ENCODE results near the gene HLA-DRA. TPM values are rescaled to one million over a fixed set of nuclear protein-coding genes. Genes with fewer than 3 reads are reported as not detected.
"Not testable (repeated sequence)": the region's sequence is repeated elsewhere in the genome, so short reads cannot be mapped to it uniquely, and the experiment has no call there.

The HLA-DRA gene
- total RNA-seq, 1 experiment from 2014 or later, result 2.8 TPM

- no peak for DNase-seq (ENCODE audit: low spot score)
Observed at GRCh38 chr6:32432050-32432450, 7.6 kb upstream of the HLA-DRA start.

DNA sequence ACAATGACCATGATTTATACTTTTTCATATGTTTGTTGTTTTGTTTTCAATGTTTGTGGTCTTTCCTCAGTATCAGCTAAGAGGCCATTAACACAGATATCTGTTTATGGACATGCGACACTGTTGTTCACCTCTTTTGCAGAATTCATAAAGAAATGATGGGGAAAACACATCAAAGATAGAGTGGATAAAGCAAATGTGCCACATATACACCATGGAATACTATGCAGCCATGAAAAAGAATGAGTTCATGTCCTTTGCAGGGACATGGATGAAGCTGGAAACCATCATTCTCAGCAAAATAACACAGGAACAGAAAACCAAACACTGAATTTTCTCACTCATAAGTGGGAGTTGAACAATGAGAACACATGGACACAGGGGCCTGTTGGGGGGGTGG, 5.7 kb upstream of the HLA-DRA start:
- H3K36me3 Mint-ChIP-seq; H3K4me3 Mint-ChIP-seq; H3K9me3 Mint-ChIP-seq; H3K4me1 Mint-ChIP-seq; DNase-seq (ENCODE audit: low spot score); ATAC-seq; H3K27me3 Mint-ChIP-seq (ENCODE audit: low read depth); H3K27ac Mint-ChIP-seq; POLR2A ChIA-PET; CTCF ChIA-PET: not testable (repeated sequence)

More at GRCh38 chr6:32432050-32432450, 7.6 kb upstream of the HLA-DRA start:
- H3K27ac Mint-ChIP-seq, result no peak overlapping the region
- no peak for TF ChIP-seq NFYB (CRISPR knock-in tag; conservative IDR thresholded peaks at IDR 0.05; ENCODE audit: low read depth)
- TF ChIP-seq CDX4 (CRISPR knock-in tag; IDR thresholded peaks at IDR 0.05; ENCODE audit: borderline replicate concordance), result no peak
- TF ChIP-seq, protein P1, sequence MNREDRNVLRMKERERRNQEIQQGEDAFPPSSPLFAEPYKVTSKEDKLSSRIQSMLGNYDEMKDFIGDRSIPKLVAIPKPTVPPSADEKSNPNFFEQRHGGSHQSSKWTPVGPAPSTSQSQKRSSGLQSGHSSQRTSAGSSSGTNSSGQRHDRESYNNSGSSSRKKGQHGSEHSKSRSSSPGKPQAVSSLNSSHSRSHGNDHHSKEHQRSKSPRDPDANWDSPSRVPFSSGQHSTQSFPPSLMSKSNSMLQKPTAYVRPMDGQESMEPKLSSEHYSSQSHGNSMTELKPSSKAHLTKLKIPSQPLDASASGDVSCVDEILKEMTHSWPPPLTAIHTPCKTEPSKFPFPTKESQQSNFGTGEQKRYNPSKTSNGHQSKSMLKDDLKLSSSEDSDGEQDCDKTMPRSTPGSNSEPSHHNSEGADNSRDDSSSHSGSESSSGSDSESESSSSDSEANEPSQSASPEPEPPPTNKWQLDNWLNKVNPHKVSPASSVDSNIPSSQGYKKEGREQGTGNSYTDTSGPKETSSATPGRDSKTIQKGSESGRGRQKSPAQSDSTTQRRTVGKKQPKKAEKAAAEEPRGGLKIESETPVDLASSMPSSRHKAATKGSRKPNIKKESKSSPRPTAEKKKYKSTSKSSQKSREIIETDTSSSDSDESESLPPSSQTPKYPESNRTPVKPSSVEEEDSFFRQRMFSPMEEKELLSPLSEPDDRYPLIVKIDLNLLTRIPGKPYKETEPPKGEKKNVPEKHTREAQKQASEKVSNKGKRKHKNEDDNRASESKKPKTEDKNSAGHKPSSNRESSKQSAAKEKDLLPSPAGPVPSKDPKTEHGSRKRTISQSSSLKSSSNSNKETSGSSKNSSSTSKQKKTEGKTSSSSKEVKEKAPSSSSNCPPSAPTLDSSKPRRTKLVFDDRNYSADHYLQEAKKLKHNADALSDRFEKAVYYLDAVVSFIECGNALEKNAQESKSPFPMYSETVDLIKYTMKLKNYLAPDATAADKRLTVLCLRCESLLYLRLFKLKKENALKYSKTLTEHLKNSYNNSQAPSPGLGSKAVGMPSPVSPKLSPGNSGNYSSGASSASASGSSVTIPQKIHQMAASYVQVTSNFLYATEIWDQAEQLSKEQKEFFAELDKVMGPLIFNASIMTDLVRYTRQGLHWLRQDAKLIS (CRISPR knock-in tag; IDR thresholded peaks at IDR 0.05; ENCODE audit: borderline replicate concordance), result no peak
- TF ChIP-seq ZSCAN18 (CRISPR knock-in tag; IDR thresholded peaks at IDR 0.05), result no peak
- TF ChIP-seq ZNF416 (CRISPR knock-in tag; IDR thresholded peaks at IDR 0.05), result no peak
- TF ChIP-seq FOXJ3 (CRISPR knock-in tag; IDR thresholded peaks at IDR 0.05; ENCODE audit: borderline replicate concordance), result no peak
- TF ChIP-seq ELF4 (CRISPR knock-in tag; IDR thresholded peaks at IDR 0.05; ENCODE audit: low read depth), result no peak
- TF ChIP-seq MXD4 (CRISPR knock-in tag; IDR thresholded peaks at IDR 0.05; ENCODE audit: borderline replicate concordance), result no peak
- no peak for TF ChIP-seq NFE2L1 (CRISPR knock-in tag; IDR thresholded peaks at IDR 0.05)
- no peak for TF ChIP-seq ZNF121 (CRISPR knock-in tag; IDR thresholded peaks at IDR 0.05)
- no peak for TF ChIP-seq SP1 (CRISPR knock-in tag; conservative IDR thresholded peaks at IDR 0.05)
- TF ChIP-seq CBFB (CRISPR knock-in tag; IDR thresholded peaks at IDR 0.05; ENCODE audit: low read depth), result no peak
- TF ChIP-seq TEAD1 (CRISPR knock-in tag; IDR thresholded peaks at IDR 0.05), result no peak
- no peak for TF ChIP-seq ZNF423 (CRISPR knock-in tag; IDR thresholded peaks at IDR 0.05)
- H3K36me3 Mint-ChIP-seq, result no peaks in the 10 kb centered on the region
- no peak for ATAC-seq
- no peaks in the 10 kb centered on the region; the same call in 1 of the 2 replicates for H3K27me3 Mint-ChIP-seq (ENCODE audit: low read depth)
- CTCF ChIA-PET, result interaction anchor here (1.2 kb wide), 1 partner anchor 272 kb away, joined by 3 read pairs; no protein-coding TSS in a partner anchor
- H3K4me1 Mint-ChIP-seq, result no peaks in the 10 kb centered on the region
- H3K4me3 Mint-ChIP-seq, result no peak overlapping the region
- peaks cover 5% of the 10 kb centered on the region for H3K9me3 Mint-ChIP-seq
- POLR2A ChIA-PET, result interaction anchor here (0.6 kb wide), 1 partner anchor 1526 kb away, joined by 3 read pairs; no protein-coding TSS in a partner anchor

DNA sequence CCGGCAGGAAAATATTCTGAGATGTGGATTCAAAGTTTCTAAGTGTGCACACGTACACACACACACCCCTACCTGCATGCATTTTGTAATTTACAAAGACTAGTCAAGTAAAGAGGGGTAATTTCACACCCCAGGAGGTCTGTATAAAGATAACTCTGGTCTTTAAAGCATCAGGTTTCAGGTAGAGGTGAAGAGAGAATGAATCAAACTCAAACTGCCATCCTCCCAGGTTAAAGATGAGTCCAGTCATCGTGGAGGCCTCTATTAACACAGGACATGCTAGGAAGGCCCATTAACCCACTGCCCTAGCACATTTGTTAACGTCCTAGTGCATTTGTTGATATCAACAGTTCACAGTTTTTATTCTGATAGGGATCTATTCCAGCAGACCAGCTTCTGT, 3.5 kb upstream of the HLA-DRA start:
- no peak for ATAC-seq
- Mint-ChIP-seq H3K4me1 (peaks cover 4% of the 10 kb centered on the region), H3K9me3 (peaks cover 5% of the 10 kb centered on the region), H3K4me3 (no peak overlapping the region), H3K36me3 (no peaks in the 10 kb centered on the region), H3K27me3 (ENCODE audit: low read depth) (peaks cover 5% of the 10 kb centered on the region), H3K27ac (no peak overlapping the region)
- ChIA-PET POLR2A (no interaction called here), CTCF (interaction anchor here (1.5 kb wide), 1 partner anchor 25 kb away, joined by 4 read pairs; no protein-coding TSS in a partner anchor)
- DNase-seq (ENCODE audit: low spot score), result no peak
- TF ChIP-seq RELA (CRISPR knock-in tag; IDR thresholded peaks at IDR 0.05; ENCODE audit: borderline replicate concordance) (no peak), ZNF232 (CRISPR knock-in tag; IDR thresholded peaks at IDR 0.05) (no peak), ZBTB21 (CRISPR knock-in tag; IDR thresholded peaks at IDR 0.05; ENCODE audit: borderline replicate concordance) (no peak), FOXP1 (CRISPR knock-in tag; IDR thresholded peaks at IDR 0.05; ENCODE audit: borderline replicate concordance) (no peak), AR (CRISPR knock-in tag; IDR thresholded peaks at IDR 0.05) (no peak), ETV6 (CRISPR knock-in tag; IDR thresholded peaks at IDR 0.05) (no peak), NR1H2 (CRISPR knock-in tag; IDR thresholded peaks at IDR 0.05) (no peak), CREB1 (CRISPR knock-in tag; IDR thresholded peaks at IDR 0.05) (no peak)
- TF ChIP-seq, protein P2, sequence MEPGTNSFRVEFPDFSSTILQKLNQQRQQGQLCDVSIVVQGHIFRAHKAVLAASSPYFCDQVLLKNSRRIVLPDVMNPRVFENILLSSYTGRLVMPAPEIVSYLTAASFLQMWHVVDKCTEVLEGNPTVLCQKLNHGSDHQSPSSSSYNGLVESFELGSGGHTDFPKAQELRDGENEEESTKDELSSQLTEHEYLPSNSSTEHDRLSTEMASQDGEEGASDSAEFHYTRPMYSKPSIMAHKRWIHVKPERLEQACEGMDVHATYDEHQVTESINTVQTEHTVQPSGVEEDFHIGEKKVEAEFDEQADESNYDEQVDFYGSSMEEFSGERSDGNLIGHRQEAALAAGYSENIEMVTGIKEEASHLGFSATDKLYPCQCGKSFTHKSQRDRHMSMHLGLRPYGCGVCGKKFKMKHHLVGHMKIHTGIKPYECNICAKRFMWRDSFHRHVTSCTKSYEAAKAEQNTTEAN (CRISPR knock-in tag; IDR thresholded peaks at IDR 0.05), result no peak
